GM12878 (cell line): Measurements from ENCODE around the gene PLEKHG4B.

Experiments used
- CEBPB ChIP-seq, 2 experiments: fragments of 150-350 bp in 1 of 2; IDR thresholded peaks; 2 replicates each; pipeline ENCODE4 v1.6.1; 2012 to 2014; ENCODE audit warnings: low read depth in 2 of 2, low read length in 2 of 2, borderline replicate concordance in 1 of 2, inconsistent platforms in 1 of 2
- GABPA ChIP-seq: IDR thresholded peaks from 2 replicates; pipeline ENCODE4 v1.6.1; 2014; ENCODE audit warnings: antibody characterized with exemption, low read depth, mild to moderate bottlenecking, inconsistent platforms

DNA sequence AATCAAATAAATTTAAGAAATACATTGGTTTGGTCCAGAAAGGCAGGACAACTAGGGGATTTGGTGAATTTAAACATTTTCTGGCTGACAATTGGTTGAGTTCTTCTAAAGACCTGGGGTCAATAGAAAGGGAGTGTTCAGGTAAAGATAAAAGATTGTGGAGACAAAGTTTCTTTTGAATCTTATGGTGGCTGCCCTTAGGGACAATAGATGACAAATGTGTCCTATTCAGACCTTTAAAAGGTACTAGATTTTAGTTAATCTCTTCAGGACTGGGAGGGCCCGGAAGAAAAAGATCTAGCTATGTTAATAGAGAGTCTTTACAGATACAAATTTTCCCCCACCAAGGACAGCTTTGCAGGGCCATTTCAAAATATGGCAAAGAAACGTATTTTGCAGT is 35.9 kb downstream of the PLEKHG4B start:
- TF ChIP-seq GABPA = no peak
- TF ChIP-seq CEBPB (IDR thresholded peaks at IDR 0.05; ENCODE audit: borderline replicate concordance in 1 of 2, low read depth in 2 of 2, low read length in 2 of 2) = no peak
